WTC11 (cell line): ENCODE data around the gene EWSR1. TPM values are rescaled to one million over a fixed set of nuclear protein-coding genes. Genes with fewer than 3 reads are reported as not detected.

Source experiments
- ATAC-seq: fragments of 200-7000 bp; cut with Tn5 transposase; 2 replicates; pipeline ENCODE4 v1.10.0; 2021; ENCODE audit warnings: mild to moderate bottlenecking, moderate library complexity
- CTCF ChIA-PET: fragments of 300-600 bp; sonication (Branson Sonifier 250); formaldehyde crosslinking; loops from one replicate; lab custom pipeline; 2021; ENCODE audit warnings: antibody characterized with exemption; lab: Charles Lee
- POLR2A ChIA-PET: fragments of 350-600 bp; sonication (Branson Sonifier 250); formaldehyde crosslinking; loops from one replicate; lab custom pipeline; 2021; ENCODE audit warnings: antibody characterized with exemption; lab: Charles Lee
- DNase-seq: peaks from one replicate; pipeline ENCODE4 v3.0.0; 2021; ENCODE audit warnings: low spot score
- H3K27ac Mint-ChIP-seq: 2 replicates; pipeline ENCODE4 v1.8.0; 2021; ENCODE audit warnings: mixed read lengths
- H3K27me3 Mint-ChIP-seq: 2 replicates; pipeline ENCODE4 v1.8.0; 2021; ENCODE audit warnings: low read depth, mild to moderate bottlenecking, moderate library complexity, mixed read lengths
- H3K36me3 Mint-ChIP-seq: 2 replicates; pipeline ENCODE4 v1.8.0; 2021; ENCODE audit warnings: mixed read lengths
- H3K4me1 Mint-ChIP-seq: 2 replicates; pipeline ENCODE4 v1.8.0; 2022; ENCODE audit warnings: mixed read lengths
- H3K4me3 Mint-ChIP-seq: 2 replicates; pipeline ENCODE4 v1.8.0; 2021; ENCODE audit warnings: mild to moderate bottlenecking, moderate library complexity, mixed read lengths
- H3K9me3 Mint-ChIP-seq: 2 replicates; pipeline ENCODE4 v1.8.0; 2021; ENCODE audit warnings: mixed read lengths
- AR ChIP-seq: fragments of 250-450 bp; sonication (Bioruptor Pico); IDR thresholded peaks from 2 replicates; pipeline ENCODE4 v1.9.0; 2021; ENCODE audit warnings: mild to moderate bottlenecking
- FOXJ3 ChIP-seq: sonication (generic); formaldehyde crosslinking; IDR thresholded peaks from 2 replicates; pipeline ENCODE4 v1.9.0; 2021; ENCODE audit warnings: missing genetic modification reagents, mild to moderate bottlenecking, borderline replicate concordance
- FOXP1 ChIP-seq: sonication (generic); formaldehyde crosslinking; IDR thresholded peaks from 2 replicates; pipeline ENCODE4 v1.8.0; 2022; ENCODE audit warnings: missing genetic modification reagents, mild to moderate bottlenecking, moderate library complexity, borderline replicate concordance
- JAZF1 ChIP-seq: fragments of 250-450 bp; sonication (Bioruptor Pico); IDR thresholded peaks from 2 replicates; pipeline ENCODE4 v1.9.0; 2021; ENCODE audit warnings: moderate library complexity, mild to moderate bottlenecking, inconsistent platforms
- KAT7 ChIP-seq: sonication (generic); formaldehyde crosslinking; IDR thresholded peaks from 2 replicates; pipeline ENCODE4 v1.8.1; 2023; ENCODE audit warnings: missing genetic modification reagents, mild to moderate bottlenecking, borderline replicate concordance
- NFE2L1 ChIP-seq: sonication (generic); formaldehyde crosslinking; IDR thresholded peaks from 2 replicates; pipeline ENCODE4 v1.8.1; 2023; ENCODE audit warnings: missing genetic modification reagents
- SMAD4 ChIP-seq: sonication (generic); formaldehyde crosslinking; IDR thresholded peaks from 2 replicates; pipeline ENCODE4 v1.8.0; 2022; ENCODE audit warnings: mild to moderate bottlenecking, missing genetic modification reagents
- TCF7 ChIP-seq: sonication (generic); formaldehyde crosslinking; IDR thresholded peaks from 2 replicates; pipeline ENCODE4 v1.8.0; 2022; ENCODE audit warnings: mild to moderate bottlenecking, low read depth, missing genetic modification reagents, moderate library complexity
- TEAD4 ChIP-seq: sonication (generic); formaldehyde crosslinking; IDR thresholded peaks from 2 replicates; pipeline ENCODE4 v1.8.0; 2022; ENCODE audit warnings: mild to moderate bottlenecking, missing genetic modification reagents
- USF2 ChIP-seq: sonication (generic); formaldehyde crosslinking; IDR thresholded peaks from 2 replicates; pipeline ENCODE4 v1.8.1; 2023; ENCODE audit warnings: mild to moderate bottlenecking, missing genetic modification reagents, moderate library complexity
- ZMAT4 ChIP-seq: fragments of 250-450 bp; sonication (Bioruptor Pico); IDR thresholded peaks from 2 replicates; pipeline ENCODE4 v1.9.0; 2021; ENCODE audit warnings: mild to moderate bottlenecking
- ZNF317 ChIP-seq: sonication (generic); formaldehyde crosslinking; IDR thresholded peaks from 2 replicates; pipeline ENCODE4 v1.8.1; 2023; ENCODE audit warnings: low read depth, mild to moderate bottlenecking, moderate library complexity, missing genetic modification reagents, borderline replicate concordance
- ZNF423 ChIP-seq: fragments of 250-450 bp; sonication (Bioruptor Pico); IDR thresholded peaks from 2 replicates; pipeline ENCODE4 v2.1.2; 2022; ENCODE audit warnings: mild to moderate bottlenecking, moderate library complexity
- ZNF512 ChIP-seq: sonication (generic); formaldehyde crosslinking; IDR thresholded peaks from 2 replicates; pipeline ENCODE4 v1.8.1; 2022; ENCODE audit warnings: missing genetic modification reagents, borderline replicate concordance
- ZSCAN18 ChIP-seq: fragments of 250-450 bp; sonication (Bioruptor Pico); IDR thresholded peaks from 2 replicates; pipeline ENCODE4 v2.1.2; 2022; ENCODE audit warnings: mild to moderate bottlenecking, moderate library complexity
- microRNA-seq: library from miRNA; unstranded; fragments of <30 nt; microRNA quantifications from one replicate; pipeline ENCODE4 v1.2.0, GENCODE V29; 2022; ENCODE audit warnings: borderline number of aligned reads
- total RNA-seq: library from RNA; stranded (reverse); gene quantifications from 3 replicates; pipeline ENCODE4 v1.2.3, GENCODE V29; 2021

The EWSR1 gene
- total RNA-seq, 1 experiment from 2014 or later = 377 TPM

- TF ChIP-seq JAZF1 (CRISPR knock-in tag) = no peak
- TF ChIP-seq FOXJ3 (CRISPR knock-in tag) = no peak
- no peak for TF ChIP-seq USF2 (CRISPR knock-in tag)
- TF ChIP-seq TEAD4 (CRISPR knock-in tag) = no peak
- TF ChIP-seq AR (CRISPR knock-in tag) = no peak
- no peak for TF ChIP-seq ZNF423 (CRISPR knock-in tag)
- TF ChIP-seq KAT7 = no peak
- no peak for TF ChIP-seq ZSCAN18 (CRISPR knock-in tag)
- no peak for TF ChIP-seq TCF7 (CRISPR knock-in tag)
- no peak for TF ChIP-seq ZMAT4
- no peak for TF ChIP-seq ZNF512 (CRISPR knock-in tag)
- TF ChIP-seq ZNF317 (CRISPR knock-in tag) = no peak
- TF ChIP-seq FOXP1 = no peak
- no peak for TF ChIP-seq SMAD4 (CRISPR knock-in tag)
- TF ChIP-seq NFE2L1 (CRISPR knock-in tag) = no peak
- POLR2A ChIA-PET = no interaction called here
- Mint-ChIP-seq H3K36me3 (peaks cover 68% of the 10 kb centered on the region), H3K9me3 (no peaks in the 10 kb centered on the region), H3K4me1 (no peaks in the 10 kb centered on the region), H3K27ac (no peak overlapping the region), H3K27me3 (no peaks in the 10 kb centered on the region), H3K4me3 (no peak overlapping the region)
- CTCF ChIA-PET = no interaction called here
- ATAC-seq (no peak), DNase-seq (no peak)
These were observed 80.9 kb downstream of the EWSR1 start for GRCh38 chr22:29348956-29349355.

Small RNAs within 50 kb of the gene (microRNA-seq; reads per million reads assigned to microRNA genes)
- 7.0 reads per million, percentile 19 among the genes with 10 or more reads in this experiment for gene MIR3653

Other genes with a start within 250 kb of the EWSR1 start
- gene C22orf31, start 206.4 kb upstream of the EWSR1 start, total RNA-seq = not detected in 3 replicates
- 4.1 to 5.8 TPM (median 5.4 TPM) in 3 replicates for gene KREMEN1, start 195.2 kb upstream of the EWSR1 start, total RNA-seq
- gene EMID1, start 62.4 kb upstream of the EWSR1 start, total RNA-seq = 6.0 to 8.6 TPM (median 6.1 TPM) in 3 replicates
- gene RHBDD3, start 287 bp upstream of the EWSR1 start, total RNA-seq = 69.6 to 78.2 TPM (median 77.9 TPM) in 3 replicates
- gene GAS2L1, start 38.4 kb downstream of the EWSR1 start, total RNA-seq = 15.3 to 19.9 TPM (median 15.6 TPM) in 3 replicates
- gene RASL10A, start 47.4 kb downstream of the EWSR1 start, total RNA-seq = 1.1 to 1.6 TPM (median 1.6 TPM) in 3 replicates
- gene AP1B1, start 120.3 kb downstream of the EWSR1 start, total RNA-seq = 68.9 to 77.9 TPM (median 71.6 TPM) in 3 replicates
- gene RFPL1, start 170.3 kb downstream of the EWSR1 start, total RNA-seq = not detected in 3 replicates
- 2.6 to 3.7 TPM (median 3.7 TPM) in 3 replicates for gene NEFH, start 211.9 kb downstream of the EWSR1 start, total RNA-seq